Uterus (tissue), 4 donors: ENCODE data around the gene SLC34A3. TPM values are rescaled to one million over a fixed set of nuclear protein-coding genes. Genes with fewer than 3 reads are reported as not detected.
"Not testable (repeated sequence)": the region's sequence is repeated elsewhere in the genome, so short reads cannot be mapped to it uniquely, and the experiment has no call there.

Experiments
- DNase-seq, 2 donors: peaks; one replicate each; pipeline ENCODE4 v3.0.0-alpha.2; 2019 to 2020
- H3K27ac ChIP-seq, 2 donors: fragments of 200-600 bp; sonication (generic); 1 replicate in 1 of 2; 2 replicates in 1 of 2; pipeline ENCODE4 v1.5.1; 2016 to 2018
- H3K27me3 ChIP-seq, 2 donors: fragments of 200-600 bp; sonication (generic); one replicate each; pipeline ENCODE4 v1.5.1; 2018 to 2019; ENCODE audit warnings: control low read depth in 1 of 2
- H3K36me3 ChIP-seq, 2 donors: fragments of 200-600 bp; sonication (generic); one replicate each; pipeline ENCODE4 v1.5.1; 2019; ENCODE audit warnings: control low read depth in 1 of 2
- H3K4me1 ChIP-seq, 2 donors: fragments of 200-600 bp; sonication (generic); one replicate each; pipeline ENCODE4 v1.5.1; 2018 to 2019; ENCODE audit warnings: control low read depth in 1 of 2
- H3K4me3 ChIP-seq, 2 donors: fragments of 200-600 bp; sonication (generic); 1 replicate in 1 of 2; 2 replicates in 1 of 2; pipeline ENCODE4 v1.5.1; 2018 to 2019; ENCODE audit warnings: mild to moderate bottlenecking in 1 of 2
- H3K9me3 ChIP-seq, 2 donors: fragments of 200-600 bp; sonication (generic); one replicate each; pipeline ENCODE4 v1.5.1; 2019; ENCODE audit warnings: control low read depth in 1 of 2
- POLR2A ChIP-seq, 2 donors: fragments of 450-650 bp; IDR thresholded peaks; one replicate each; pipeline ENCODE4 v1.6.1; 2016; ENCODE audit warnings: antibody characterized with exemption in 2 of 2, mild to moderate bottlenecking in 1 of 2, moderate library complexity in 1 of 2
- intact Hi-C: fragments of 100-400 bp; cut with DNase I; formaldehyde crosslinking; loops from one replicate; pipeline ENCODE4 v1.15.1; 2023; ENCODE audit warnings: low total_unique reads
- total RNA-seq, 4 donors: library from RNA; depleted of rRNA in 3 of 4; stranded (reverse); fragments of >200 nt in 3 of 4; gene quantifications; one replicate each; pipeline versions ENCODE4 v1.1.0 to v1.2.4, GENCODE V29; 2014 to 2023
- TF ChIP-seq, protein P1 (sequence below), 4 experiments: fragments of 200-600 bp in 2 of 4; fragments of 450-650 bp in 2 of 4; sonication (generic) in 2 of 4; IDR thresholded peaks; one replicate each; pipeline ENCODE4 v1.5.1; 2016 to 2019; ENCODE audit warnings: antibody characterized with exemption in 4 of 4, mild to moderate bottlenecking in 2 of 4, moderate library complexity in 1 of 4
- donor health status: DM: yes; HTN: yes; CAD: no.

The SLC34A3 gene
- total RNA-seq, 4 donors from 2014 or later = 0.48 TPM; not detected in 3

DNA sequence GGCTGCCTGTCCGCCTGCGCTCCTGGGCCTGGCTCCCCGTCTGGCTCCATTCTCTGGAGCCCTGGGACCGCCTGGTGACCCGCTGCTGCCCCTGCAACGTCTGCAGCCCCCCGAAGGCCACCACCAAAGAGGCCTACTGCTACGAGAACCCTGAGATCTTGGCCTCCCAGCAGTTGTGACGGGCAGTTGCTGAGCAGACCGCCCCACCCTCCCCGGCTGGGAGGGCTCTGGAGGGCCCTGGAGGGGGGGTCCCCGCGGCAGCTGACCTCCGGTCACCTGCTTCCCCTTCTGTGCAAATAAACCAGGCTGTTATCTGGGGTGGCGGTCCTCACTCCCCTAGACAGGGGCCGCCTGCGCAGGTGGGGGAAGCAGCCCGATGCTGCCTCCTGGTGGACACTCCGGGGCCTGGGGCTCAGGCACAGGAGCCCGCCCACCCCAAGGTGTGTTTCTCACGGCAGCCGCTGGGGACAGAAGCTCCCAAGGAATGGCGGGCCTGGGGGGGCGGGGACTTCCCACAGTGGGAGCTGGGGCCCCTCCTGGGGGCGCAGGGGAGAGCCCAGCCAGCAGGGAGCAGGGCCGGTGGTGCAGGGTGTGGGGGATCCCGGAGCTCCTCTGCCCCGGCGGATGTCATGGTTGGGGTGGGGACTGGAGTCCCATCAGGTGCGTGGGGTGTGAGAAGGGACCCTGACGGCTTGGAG is 5.7 kb downstream of the SLC34A3 start:
- TF ChIP-seq POLR2A (IDR thresholded peaks at IDR 0.05) = no peak
- TF ChIP-seq, protein P1, sequence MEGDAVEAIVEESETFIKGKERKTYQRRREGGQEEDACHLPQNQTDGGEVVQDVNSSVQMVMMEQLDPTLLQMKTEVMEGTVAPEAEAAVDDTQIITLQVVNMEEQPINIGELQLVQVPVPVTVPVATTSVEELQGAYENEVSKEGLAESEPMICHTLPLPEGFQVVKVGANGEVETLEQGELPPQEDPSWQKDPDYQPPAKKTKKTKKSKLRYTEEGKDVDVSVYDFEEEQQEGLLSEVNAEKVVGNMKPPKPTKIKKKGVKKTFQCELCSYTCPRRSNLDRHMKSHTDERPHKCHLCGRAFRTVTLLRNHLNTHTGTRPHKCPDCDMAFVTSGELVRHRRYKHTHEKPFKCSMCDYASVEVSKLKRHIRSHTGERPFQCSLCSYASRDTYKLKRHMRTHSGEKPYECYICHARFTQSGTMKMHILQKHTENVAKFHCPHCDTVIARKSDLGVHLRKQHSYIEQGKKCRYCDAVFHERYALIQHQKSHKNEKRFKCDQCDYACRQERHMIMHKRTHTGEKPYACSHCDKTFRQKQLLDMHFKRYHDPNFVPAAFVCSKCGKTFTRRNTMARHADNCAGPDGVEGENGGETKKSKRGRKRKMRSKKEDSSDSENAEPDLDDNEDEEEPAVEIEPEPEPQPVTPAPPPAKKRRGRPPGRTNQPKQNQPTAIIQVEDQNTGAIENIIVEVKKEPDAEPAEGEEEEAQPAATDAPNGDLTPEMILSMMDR (IDR thresholded peaks at IDR 0.05) = peak; percentile 95 to 100 (median 97)
- DNase-seq = peak; percentile 88 to 89
- H3K27me3 ChIP-seq = peaks cover 0 to 4% of the 10 kb centered on the region in 2 donors
- no peaks in the 10 kb centered on the region for H3K9me3 ChIP-seq
- peak overlapping the region in 1 of 2 donors; percentile 17 for H3K4me3 ChIP-seq
- H3K27ac ChIP-seq = peak overlapping the region in 1 of 2 donors; percentile 44
- H3K4me1 ChIP-seq = peaks cover 0 to 9% of the 10 kb centered on the region in 2 donors
- no peaks in the 10 kb centered on the region for H3K36me3 ChIP-seq
- intact Hi-C loops = no loop called here

DNA sequence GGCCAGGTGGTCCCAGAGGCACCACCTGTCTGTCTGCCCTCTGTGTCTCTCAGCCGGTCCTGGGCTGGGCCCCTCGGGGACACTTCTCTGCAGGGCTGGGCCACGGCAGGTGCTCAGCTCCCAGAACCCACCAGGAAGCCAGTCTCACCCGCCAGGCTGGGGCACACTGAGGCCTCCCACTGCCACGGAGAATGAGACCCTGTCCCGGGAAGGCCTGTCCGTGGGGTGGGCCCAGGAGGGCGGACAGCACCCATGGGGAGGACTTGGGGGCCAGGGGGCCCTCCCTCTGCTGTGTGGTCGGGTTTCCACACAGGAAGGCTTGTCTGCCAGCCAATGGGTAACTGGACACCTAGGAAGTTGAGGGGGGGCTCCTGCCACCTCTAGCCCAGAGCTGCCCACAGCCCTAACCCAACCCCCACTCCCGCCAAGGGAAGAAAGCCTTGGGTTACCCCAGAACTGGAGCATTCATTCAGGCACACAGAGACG is 6.3 kb downstream of the SLC34A3 start:
- TF ChIP-seq, protein P1 (IDR thresholded peaks at IDR 0.05) = no peak
- no peak for TF ChIP-seq POLR2A (IDR thresholded peaks at IDR 0.05)
- Histone ChIP-seq H3K27ac (peak overlapping the region in 1 of 2 donors; percentile 44), H3K4me3 (no peak overlapping the region), H3K27me3 (peaks cover 0 to 4% of the 10 kb centered on the region in 2 donors), H3K4me1 (peaks cover 0 to 9% of the 10 kb centered on the region in 2 donors), H3K9me3 (no peaks in the 10 kb centered on the region), H3K36me3 (no peaks in the 10 kb centered on the region)
- intact Hi-C loops = no loop called here
- no peak for DNase-seq

DNA sequence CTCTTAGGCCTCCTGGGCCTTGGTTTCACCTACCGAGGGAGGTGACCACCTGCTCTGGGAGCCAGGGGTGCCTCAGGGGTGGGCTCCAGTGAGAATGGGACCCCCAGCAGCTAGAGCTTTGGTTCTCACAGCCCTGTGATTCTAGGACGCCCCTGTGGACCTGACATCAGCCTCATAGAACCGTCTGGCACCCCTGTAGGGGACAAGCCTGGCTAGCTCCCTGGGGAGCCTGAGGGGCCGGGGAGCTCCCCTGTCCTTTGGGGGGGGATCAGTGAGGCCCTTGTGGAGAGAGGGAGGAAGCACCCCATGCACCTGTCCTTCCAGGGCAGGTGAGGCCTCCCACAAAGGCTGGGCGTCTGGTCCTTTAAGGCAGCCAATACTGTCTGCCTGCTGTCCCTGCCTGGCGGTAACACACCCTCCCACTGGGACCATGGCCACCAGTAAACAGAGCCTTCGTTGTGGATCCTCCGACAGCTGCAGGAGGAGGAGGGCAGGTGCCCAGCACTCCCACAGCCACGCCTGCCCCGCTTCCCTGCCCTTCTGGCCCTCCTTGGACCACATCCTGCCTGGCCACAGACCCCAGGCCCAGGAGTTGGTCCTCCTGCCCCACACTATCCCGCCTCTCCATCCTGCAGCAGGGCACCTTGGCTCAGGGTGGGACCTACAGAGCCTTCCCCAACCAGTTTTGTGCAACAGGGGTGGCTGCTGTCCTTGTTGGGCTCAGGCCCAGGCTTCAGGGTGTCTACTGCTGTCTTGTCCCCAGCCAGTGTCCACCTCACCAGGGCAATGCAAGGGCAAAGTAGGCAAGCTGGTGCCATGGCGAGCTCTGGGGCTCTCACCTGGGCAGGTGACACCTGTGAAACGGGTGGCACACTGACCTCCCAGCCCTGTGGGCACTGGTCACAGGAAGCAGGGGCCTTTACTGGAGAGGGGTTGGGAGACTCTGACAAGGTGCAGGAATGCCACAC is 7.3 kb downstream of the SLC34A3 start:
- Histone ChIP-seq H3K27me3 (peaks cover 0 to under 1% of the 10 kb centered on the region in 2 donors), H3K36me3 (no peaks in the 10 kb centered on the region), H3K9me3 (no peaks in the 10 kb centered on the region), H3K4me1 (peaks cover 5 to 9% of the 10 kb centered on the region in 2 donors), H3K4me3 (no peak overlapping the region), H3K27ac (no peak overlapping the region)
- intact Hi-C loops = no loop called here
- no peak for TF ChIP-seq POLR2A (IDR thresholded peaks at IDR 0.05)
- TF ChIP-seq, protein P1 (IDR thresholded peaks at IDR 0.05) = no peak
- no peak for DNase-seq

DNA sequence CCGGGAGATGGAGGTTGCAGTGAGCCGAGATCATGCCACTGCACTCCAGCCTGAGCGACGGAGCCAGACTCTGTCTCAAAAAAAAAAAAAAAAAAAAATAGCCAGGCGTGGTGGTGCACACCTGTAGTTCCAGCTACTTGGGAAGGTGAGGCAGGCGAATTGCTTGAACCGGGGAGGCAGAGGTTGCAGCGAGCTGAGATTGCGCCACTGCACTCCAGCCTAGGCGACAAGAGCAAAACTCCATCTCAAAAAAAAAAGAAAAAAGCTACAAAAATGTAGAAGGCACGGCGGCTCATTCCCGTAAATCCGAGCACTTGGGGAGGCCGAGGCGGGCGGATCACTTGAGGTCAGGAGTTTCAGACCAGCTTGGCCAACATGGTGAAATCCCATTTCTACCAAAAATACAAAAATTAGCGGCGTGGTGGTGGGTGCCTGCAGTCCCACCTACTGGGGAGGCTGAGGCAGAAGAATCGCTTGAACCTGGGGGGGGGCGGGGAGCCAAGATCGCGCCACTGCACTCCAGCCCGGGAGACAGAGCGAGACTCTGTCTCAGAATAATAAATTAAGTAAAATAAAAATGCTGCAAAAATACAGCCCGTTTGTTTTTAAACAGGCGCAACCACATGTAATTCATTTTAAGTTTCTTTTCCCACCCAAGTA is 9.0 kb downstream of the SLC34A3 start:
- H3K36me3 ChIP-seq, H3K4me1 ChIP-seq, H3K9me3 ChIP-seq, intact Hi-C loops, H3K27me3 ChIP-seq, DNase-seq: not testable (repeated sequence)
- Histone ChIP-seq H3K4me3 (peak overlapping the region; percentile 56 to 70), H3K27ac (peak overlapping the region; percentile 76 to 93)

DNA sequence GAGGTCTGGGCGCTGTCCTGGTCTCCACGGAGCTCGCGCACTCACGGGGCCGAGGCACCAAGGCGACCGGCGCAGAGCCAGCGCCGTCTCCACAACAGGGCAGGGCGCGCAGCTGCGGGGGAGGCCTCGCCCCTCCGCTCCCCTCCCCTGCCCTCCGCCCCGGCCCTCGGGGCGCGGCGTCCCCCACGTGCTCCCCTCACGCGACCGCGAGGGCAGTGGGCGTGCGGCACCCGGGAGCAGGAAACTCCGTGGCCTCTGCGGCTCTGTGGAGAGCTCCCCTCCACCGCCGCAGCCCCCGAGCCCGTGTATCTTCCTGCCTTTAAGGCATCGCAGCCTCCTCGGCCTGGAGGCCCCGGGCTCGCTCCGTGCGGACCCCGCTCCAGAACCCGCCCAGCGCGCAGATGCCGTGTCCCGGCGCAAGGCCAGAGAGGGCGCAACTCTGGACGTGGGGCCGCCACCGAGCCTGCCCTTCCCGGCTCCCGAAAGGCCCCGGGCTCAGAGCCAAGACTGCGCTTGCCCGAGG is 9.7 kb downstream of the SLC34A3 start:
- TF ChIP-seq POLR2A (IDR thresholded peaks at IDR 0.05) = peak in 1 of 2 donors; percentile 30
- TF ChIP-seq, protein P1 (IDR thresholded peaks at IDR 0.05) = peak in 1 of 4 experiments; percentile 1
- Histone ChIP-seq H3K36me3 (no peaks in the 10 kb centered on the region), H3K27me3 (no peaks in the 10 kb centered on the region), H3K4me1 (peaks cover 6 to 9% of the 10 kb centered on the region in 2 donors), H3K4me3 (peak overlapping the region; percentile 56 to 70), H3K27ac (peak overlapping the region; percentile 76 to 93), H3K9me3 (no peaks in the 10 kb centered on the region)
- intact Hi-C loops = no loop called here
- peak; percentile 75 to 83 for DNase-seq
